Caco-2 (cell line): ENCODE measurements around the gene ZBTB34. TPM values are rescaled to one million over a fixed set of nuclear protein-coding genes. Genes with fewer than 3 reads are reported as not detected.

Source experiments
- BruUV-seq: library from RNA; stranded (reverse); fragments of 400-500 nt; replicated peaks from 2 replicates; lab custom pipeline; 2021; lab: Mats Ljungman, UMichigan
- CTCF ChIA-PET: fragments of 300-600 bp; sonication (Branson Sonifier 250); formaldehyde crosslinking; loops from one replicate; lab custom pipeline; 2022; ENCODE audit warnings: antibody characterized with exemption; lab: Charles Lee
- POLR2A ChIA-PET: fragments of 300-600 bp; sonication (Branson Sonifier 250); formaldehyde crosslinking; loops from one replicate; lab custom pipeline; 2022; ENCODE audit warnings: antibody characterized with exemption; lab: Charles Lee
- DNase-seq, 2 experiments: peaks; one replicate each; pipeline versions ENCODE4 v3.0.0 to v3.0.0-alpha.2; 2020 to 2022
- H3K27me3 ChIP-seq: replicated peaks from 2 replicates; pipeline ENCODE4 v1.6.0; 2011; ENCODE audit warnings: low read length; ENCODE audit not compliant: control insufficient read depth, insufficient read depth
- H3K36me3 ChIP-seq: 2 replicates; pipeline ENCODE4 v1.5.1; 2011; ENCODE audit warnings: low read length; ENCODE audit not compliant: control insufficient read depth, insufficient read depth
- H3K4me1 ChIP-seq: fragments of 250-450 bp; sonication (Bioruptor Pico); 2 replicates; pipeline ENCODE4 v1.5.1; 2020; ENCODE audit warnings: mild to moderate bottlenecking
- H3K4me3 ChIP-seq: 2 replicates; pipeline ENCODE4 v1.5.1; 2011; ENCODE audit warnings: low read depth, mild to moderate bottlenecking, control low read depth, low read length
- H3K9me3 ChIP-seq: fragments of 250-450 bp; sonication (Bioruptor Pico); 2 replicates; pipeline ENCODE4 v1.5.1; 2020; ENCODE audit warnings: mild to moderate bottlenecking, moderate library complexity
- H3K27ac Mint-ChIP-seq: one replicate; pipeline ENCODE4 v1.8.0; 2022; ENCODE audit warnings: mixed read lengths; ENCODE audit not compliant: unreplicated experiment
- H3K27me3 Mint-ChIP-seq: one replicate; pipeline ENCODE4 v1.8.0; 2022; ENCODE audit warnings: mixed read lengths; ENCODE audit not compliant: insufficient read depth, unreplicated experiment
- H3K36me3 Mint-ChIP-seq: one replicate; pipeline ENCODE4 v1.8.0; 2022; ENCODE audit warnings: mild to moderate bottlenecking, mixed read lengths; ENCODE audit not compliant: insufficient read depth, unreplicated experiment
- H3K4me1 Mint-ChIP-seq: one replicate; pipeline ENCODE4 v1.8.0; 2022; ENCODE audit warnings: low read depth, mixed read lengths; ENCODE audit not compliant: unreplicated experiment
- H3K4me3 Mint-ChIP-seq: one replicate; pipeline ENCODE4 v1.8.0; 2022; ENCODE audit warnings: mild to moderate bottlenecking, moderate library complexity, mixed read lengths; ENCODE audit not compliant: unreplicated experiment
- H3K9me3 Mint-ChIP-seq: one replicate; pipeline ENCODE4 v1.8.0; 2022; ENCODE audit warnings: mixed read lengths; ENCODE audit not compliant: unreplicated experiment
- CTCF ChIP-seq, 2 experiments: fragments of 200-600 bp in 1 of 2; IDR thresholded peaks; 1 replicate in 1 of 2; 2 replicates in 1 of 2; pipeline versions ENCODE4 v1.5.1 to v1.8.0; 2011 to 2022; ENCODE audit warnings: antibody characterized with exemption in 1 of 2, control low read depth in 1 of 2, inconsistent platforms in 1 of 2, low read depth in 1 of 2, low read length in 1 of 2, mild to moderate bottlenecking in 1 of 2, moderate library complexity in 1 of 2; ENCODE audit not compliant: insufficient read depth in 1 of 2, severe bottlenecking in 1 of 2, unreplicated experiment in 1 of 2
- intact Hi-C: fragments of 100-400 bp; cut with micrococcal nuclease; formaldehyde crosslinking; loops from one replicate; pipeline ENCODE4 v1.10.0; 2022; ENCODE audit not compliant: unreplicated experiment
- total RNA-seq: library from RNA; stranded (reverse); gene quantifications from 2 replicates; pipeline ENCODE4 v1.2.3, GENCODE V29; 2022

Gene ZBTB34
- total RNA-seq, 1 experiment from 2014 or later: 17.1 TPM

DNA sequence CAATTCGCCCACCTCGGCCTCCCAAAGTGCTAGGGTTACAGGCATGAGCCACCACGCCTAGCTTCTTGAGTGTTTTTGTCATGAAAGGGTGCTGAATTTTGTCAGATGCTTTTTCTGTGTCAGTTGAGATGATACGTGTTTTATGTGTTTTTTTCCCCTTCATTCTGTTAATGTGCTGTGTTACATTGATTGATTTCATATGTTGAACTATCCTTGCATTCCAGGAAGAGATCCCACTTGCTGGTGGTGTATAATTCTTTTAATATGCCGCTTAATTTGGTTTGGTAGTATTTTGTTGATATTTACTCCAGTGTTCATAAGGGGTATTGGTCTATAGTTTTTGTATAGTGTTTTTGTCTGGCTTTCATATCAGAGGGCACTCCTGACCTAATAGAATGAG lies 42.0 kb upstream of the ZBTB34 start:
- H3K27me3 Mint-ChIP-seq: no peaks in the 10 kb centered on the region
- peaks cover under 1% of the 10 kb centered on the region; the same call in 1 of the 2 replicates for H3K4me1 ChIP-seq
- TF ChIP-seq CTCF (IDR thresholded peaks at IDR 0.05; ENCODE audit: insufficient read depth in 1 of 2, low read depth in 1 of 2, low read length in 1 of 2, severe bottlenecking in 1 of 2, unreplicated experiment in 1 of 2): no peak
- H3K4me3 ChIP-seq: no peak overlapping the region
- no peak for DNase-seq
- H3K36me3 Mint-ChIP-seq: peaks cover 48% of the 10 kb centered on the region
- H3K4me3 Mint-ChIP-seq: no peak overlapping the region
- H3K4me1 Mint-ChIP-seq: peaks cover 5% of the 10 kb centered on the region
- H3K9me3 Mint-ChIP-seq: peaks cover 29% of the 10 kb centered on the region
- peaks cover 20% of the 10 kb centered on the region for H3K9me3 ChIP-seq
- ChIA-PET CTCF (no interaction called here), POLR2A (no interaction called here)
- no TSS peak for BruUV-seq
- H3K36me3 ChIP-seq: peaks cover 2% of the 10 kb centered on the region
- H3K27ac Mint-ChIP-seq: no peak overlapping the region
- intact Hi-C loops: no loop called here
- H3K27me3 ChIP-seq: no peaks in the 10 kb centered on the region

DNA sequence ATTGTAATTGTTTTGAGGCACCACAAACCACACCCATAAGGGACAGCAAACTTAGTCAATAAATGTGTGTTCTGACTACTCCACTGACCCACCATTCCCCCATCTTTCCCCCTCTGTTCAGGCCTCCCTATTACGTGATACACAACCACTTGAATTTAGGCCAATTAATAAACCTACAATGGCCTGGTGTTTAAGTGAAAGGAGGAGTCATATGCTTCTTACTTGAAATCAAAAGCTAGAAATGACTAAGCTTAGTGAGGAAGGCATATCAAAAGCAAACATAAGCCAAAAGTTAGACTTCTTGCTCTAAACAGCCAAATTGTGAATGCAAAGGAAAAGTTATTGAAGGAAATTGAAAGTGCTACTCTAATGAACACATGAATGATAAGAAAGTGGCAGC lies 41.0 kb upstream of the ZBTB34 start:
- no peaks in the 10 kb centered on the region for H3K27me3 Mint-ChIP-seq
- intact Hi-C loops: no loop called here
- no peak overlapping the region for H3K4me3 ChIP-seq
- ChIA-PET CTCF (no interaction called here), POLR2A (no interaction called here)
- H3K36me3 Mint-ChIP-seq: peaks cover 40% of the 10 kb centered on the region
- H3K27me3 ChIP-seq: no peaks in the 10 kb centered on the region
- peaks cover 16% of the 10 kb centered on the region for H3K9me3 ChIP-seq
- H3K4me3 Mint-ChIP-seq: no peak overlapping the region
- H3K9me3 Mint-ChIP-seq: peaks cover 28% of the 10 kb centered on the region
- BruUV-seq: TSS peak; percentile 4
- peaks cover 9% of the 10 kb centered on the region for H3K4me1 ChIP-seq
- no peak for DNase-seq
- TF ChIP-seq CTCF (IDR thresholded peaks at IDR 0.05; ENCODE audit: insufficient read depth in 1 of 2, low read depth in 1 of 2, low read length in 1 of 2, severe bottlenecking in 1 of 2, unreplicated experiment in 1 of 2): no peak
- no peak overlapping the region for H3K27ac Mint-ChIP-seq
- peaks cover 2% of the 10 kb centered on the region for H3K36me3 ChIP-seq
- peaks cover 12% of the 10 kb centered on the region for H3K4me1 Mint-ChIP-seq

- no peak overlapping the region for H3K4me3 ChIP-seq
- TF ChIP-seq CTCF (IDR thresholded peaks at IDR 0.05; ENCODE audit: insufficient read depth in 1 of 2, low read depth in 1 of 2, low read length in 1 of 2, severe bottlenecking in 1 of 2, unreplicated experiment in 1 of 2): no peak
- ChIA-PET POLR2A (interaction anchor here (0.6 kb wide), 1 partner anchor 92 kb away, joined by 6 read pairs; no protein-coding TSS in a partner anchor), CTCF (interaction anchor here (0.6 kb wide), 2 partner anchors 9 to 1481 kb away, joined by 3 to 6 read pairs; no protein-coding TSS in a partner anchor)
- no TSS peak for BruUV-seq
- Mint-ChIP-seq H3K27ac (no peak overlapping the region), H3K4me1 (peaks cover 29% of the 10 kb centered on the region), H3K36me3 (peaks cover 48% of the 10 kb centered on the region), H3K9me3 (peaks cover 9% of the 10 kb centered on the region), H3K27me3 (no peaks in the 10 kb centered on the region), H3K4me3 (no peak overlapping the region)
- H3K9me3 ChIP-seq: peaks cover 16% of the 10 kb centered on the region
- no peaks in the 10 kb centered on the region for H3K27me3 ChIP-seq
- peaks cover 2% of the 10 kb centered on the region for H3K36me3 ChIP-seq
- intact Hi-C loops: no loop called here
- peaks cover 15% of the 10 kb centered on the region for H3K4me1 ChIP-seq
- DNase-seq: no peak
Measured at GRCh38 chr9:126822278-126822677, 38.2 kb upstream of the ZBTB34 start.
